Dendritic cell treated with granulocyte-macrophage colony-stimulating factor and Interleukin-4, amounts not matched to agents 40 ng/mL and 50 ng/mL, for 4 days (primary cell): ENCODE data around the gene SEMA4D.
A peak's percentile ranks its signal among the peaks of the same experiment; 100 is the strongest.

Experiments
- H3K27ac Mint-ChIP-seq: one replicate; pipeline ENCODE4 v1.8.0; 2022; ENCODE audit warnings: mild to moderate bottlenecking, mixed read lengths
- H3K27me3 Mint-ChIP-seq: one replicate; pipeline ENCODE4 v1.8.0; 2022; ENCODE audit warnings: mild to moderate bottlenecking, mixed read lengths
- H3K36me3 Mint-ChIP-seq: one replicate; pipeline ENCODE4 v1.8.0; 2022; ENCODE audit warnings: low read depth, mixed read lengths
- H3K4me1 Mint-ChIP-seq: one replicate; pipeline ENCODE4 v1.8.0; 2022; ENCODE audit warnings: low read depth, mixed read lengths
- H3K4me3 Mint-ChIP-seq: one replicate; pipeline ENCODE4 v1.8.0; 2022; ENCODE audit warnings: mild to moderate bottlenecking, moderate library complexity, mixed read lengths
- H3K9me3 Mint-ChIP-seq: one replicate; pipeline ENCODE4 v1.8.0; 2022; ENCODE audit warnings: mixed read lengths
- intact Hi-C: fragments of 100-400 bp; cut with micrococcal nuclease; formaldehyde crosslinking; loops from one replicate; pipeline ENCODE4 v1.15.0; 2022

SEMA4D gene

DNA sequence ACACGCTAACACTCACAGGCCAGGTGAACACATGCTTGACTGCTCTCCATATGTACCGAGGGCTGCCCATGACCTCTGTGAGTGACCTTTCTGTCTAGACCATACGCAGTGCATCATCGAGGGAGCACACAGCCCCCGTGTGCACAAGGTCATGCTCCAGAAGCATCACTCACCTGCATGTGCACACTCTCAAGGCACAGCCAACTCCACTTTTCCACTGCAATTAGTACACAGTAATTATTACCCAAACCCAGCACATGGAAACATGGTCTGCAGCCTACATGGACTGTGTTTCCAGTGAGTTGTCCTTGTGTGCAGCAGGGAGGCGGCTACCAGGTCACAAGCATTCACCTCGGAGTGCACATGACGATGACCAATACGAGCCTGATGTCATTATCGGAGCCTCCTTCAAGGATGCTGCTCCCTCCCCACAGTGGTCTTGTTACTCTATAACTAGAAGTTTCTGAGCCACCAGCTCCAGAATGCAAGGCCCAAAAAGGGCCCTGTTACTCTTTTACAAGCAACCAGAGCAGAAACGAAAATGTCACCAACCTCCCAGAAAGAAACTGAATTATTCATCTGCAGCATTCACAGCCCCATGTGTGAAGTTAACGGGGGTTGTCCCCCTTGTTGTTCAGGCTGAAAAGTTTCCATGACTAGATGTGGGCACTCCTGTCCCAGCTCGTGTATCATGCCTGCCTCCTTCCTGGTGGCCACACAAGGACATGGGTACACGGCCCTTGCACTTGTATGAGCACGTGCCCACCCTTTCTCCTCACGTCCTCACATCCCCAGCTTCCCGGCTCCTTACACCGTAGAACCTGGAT lies 31.2 kb downstream of the SEMA4D start:
- peaks cover 82% of the 10 kb centered on the region for H3K4me1 Mint-ChIP-seq
- no peak overlapping the region for H3K4me3 Mint-ChIP-seq
- no peak overlapping the region for H3K27ac Mint-ChIP-seq
- H3K27me3 Mint-ChIP-seq = peaks cover 5% of the 10 kb centered on the region
- H3K36me3 Mint-ChIP-seq = no peaks in the 10 kb centered on the region
- no peaks in the 10 kb centered on the region for H3K9me3 Mint-ChIP-seq
- intact Hi-C loops = no loop called here

DNA sequence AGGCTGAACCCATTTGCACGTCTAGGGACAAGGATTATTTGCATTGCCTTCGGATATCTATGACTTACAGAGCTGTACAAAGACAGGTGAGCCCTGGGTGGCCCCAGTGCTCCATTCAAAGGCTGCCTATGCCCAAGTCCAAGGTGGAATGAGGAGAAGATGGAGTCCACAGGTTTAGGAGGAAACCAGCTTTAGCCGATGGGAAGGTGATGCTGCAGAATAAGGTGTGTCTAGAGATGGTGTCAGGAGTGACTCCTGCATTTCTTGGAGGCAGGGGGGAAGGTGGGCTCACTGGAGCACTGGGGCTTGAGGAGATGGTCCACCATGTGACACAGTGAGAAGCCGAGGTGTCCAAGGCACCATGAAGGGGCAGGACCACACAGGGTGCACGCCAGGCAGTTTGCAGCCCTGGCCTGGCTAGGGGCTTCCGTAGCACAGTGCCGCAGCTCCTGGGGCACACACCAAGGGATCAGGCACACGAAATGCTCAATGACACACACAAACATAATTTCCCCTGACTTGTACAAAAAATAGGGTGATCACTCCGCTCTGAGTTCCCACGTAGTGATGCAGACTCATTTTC lies 32.1 kb downstream of the SEMA4D start:
- H3K9me3 Mint-ChIP-seq = no peaks in the 10 kb centered on the region
- intact Hi-C loops = no loop called here
- peaks cover 5% of the 10 kb centered on the region for H3K27me3 Mint-ChIP-seq
- no peaks in the 10 kb centered on the region for H3K36me3 Mint-ChIP-seq
- no peak overlapping the region for H3K27ac Mint-ChIP-seq
- H3K4me1 Mint-ChIP-seq = peaks cover 75% of the 10 kb centered on the region
- no peak overlapping the region for H3K4me3 Mint-ChIP-seq

DNA sequence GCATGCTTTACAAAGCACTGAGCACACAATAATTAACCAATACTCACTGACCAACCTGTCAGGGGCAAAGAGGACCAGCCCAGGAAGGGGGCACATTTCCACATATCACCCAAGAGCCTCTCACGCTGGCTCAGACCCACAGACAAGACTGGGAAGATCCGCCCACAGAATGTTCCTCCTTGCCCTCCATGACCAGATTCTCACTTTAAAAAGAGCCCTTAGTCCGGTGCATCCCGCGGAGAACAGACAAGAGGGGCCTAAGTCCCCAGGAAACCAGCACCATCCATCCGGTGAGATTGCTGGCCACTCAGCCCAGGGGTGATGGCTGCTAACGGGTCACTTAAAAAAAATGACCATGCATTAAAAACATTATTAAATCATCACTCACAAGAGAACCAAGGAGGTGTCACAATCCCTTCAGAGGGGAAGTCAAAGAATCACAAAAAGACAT lies 32.9 kb downstream of the SEMA4D start:
- H3K4me1 Mint-ChIP-seq = peaks cover 72% of the 10 kb centered on the region
- no peaks in the 10 kb centered on the region for H3K9me3 Mint-ChIP-seq
- H3K36me3 Mint-ChIP-seq = no peaks in the 10 kb centered on the region
- no peak overlapping the region for H3K4me3 Mint-ChIP-seq
- H3K27ac Mint-ChIP-seq = peak overlapping the region; percentile 9
- intact Hi-C loops = no loop called here
- H3K27me3 Mint-ChIP-seq = peaks cover 5% of the 10 kb centered on the region

DNA sequence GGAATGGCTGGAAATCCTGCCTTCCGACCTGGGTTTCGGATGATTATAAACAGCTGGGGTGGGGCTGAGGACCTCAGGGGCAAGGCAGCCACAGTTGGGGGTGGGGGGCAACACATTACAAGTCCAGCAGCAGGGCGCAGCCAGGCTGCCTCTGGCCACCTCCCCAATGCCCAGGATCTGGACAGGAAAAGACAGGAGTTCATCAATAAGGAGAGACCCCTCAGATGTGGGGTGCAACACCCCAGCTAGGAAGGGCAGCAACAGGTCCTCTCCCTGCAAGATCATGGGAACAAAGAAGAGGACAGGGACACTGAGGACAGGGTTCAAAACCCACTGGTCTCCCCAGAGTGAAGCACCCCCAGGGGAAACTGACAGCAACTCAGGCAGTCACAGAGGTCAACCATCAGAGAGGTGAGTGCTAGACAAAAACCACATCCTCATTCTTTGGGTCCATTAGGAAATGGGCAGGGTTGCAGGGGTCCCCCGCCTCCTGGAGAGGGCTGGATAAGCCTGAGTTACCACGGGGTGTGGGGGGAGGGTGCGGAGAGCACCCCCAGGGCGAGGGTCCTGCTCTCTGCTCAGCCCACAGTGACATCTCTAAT lies 33.5 kb downstream of the SEMA4D start:
- intact Hi-C loops = no loop called here
- Mint-ChIP-seq H3K27me3 (peaks cover 5% of the 10 kb centered on the region), H3K4me3 (no peak overlapping the region), H3K4me1 (peaks cover 71% of the 10 kb centered on the region), H3K27ac (peak overlapping the region; percentile 48), H3K9me3 (no peaks in the 10 kb centered on the region), H3K36me3 (no peaks in the 10 kb centered on the region)

DNA sequence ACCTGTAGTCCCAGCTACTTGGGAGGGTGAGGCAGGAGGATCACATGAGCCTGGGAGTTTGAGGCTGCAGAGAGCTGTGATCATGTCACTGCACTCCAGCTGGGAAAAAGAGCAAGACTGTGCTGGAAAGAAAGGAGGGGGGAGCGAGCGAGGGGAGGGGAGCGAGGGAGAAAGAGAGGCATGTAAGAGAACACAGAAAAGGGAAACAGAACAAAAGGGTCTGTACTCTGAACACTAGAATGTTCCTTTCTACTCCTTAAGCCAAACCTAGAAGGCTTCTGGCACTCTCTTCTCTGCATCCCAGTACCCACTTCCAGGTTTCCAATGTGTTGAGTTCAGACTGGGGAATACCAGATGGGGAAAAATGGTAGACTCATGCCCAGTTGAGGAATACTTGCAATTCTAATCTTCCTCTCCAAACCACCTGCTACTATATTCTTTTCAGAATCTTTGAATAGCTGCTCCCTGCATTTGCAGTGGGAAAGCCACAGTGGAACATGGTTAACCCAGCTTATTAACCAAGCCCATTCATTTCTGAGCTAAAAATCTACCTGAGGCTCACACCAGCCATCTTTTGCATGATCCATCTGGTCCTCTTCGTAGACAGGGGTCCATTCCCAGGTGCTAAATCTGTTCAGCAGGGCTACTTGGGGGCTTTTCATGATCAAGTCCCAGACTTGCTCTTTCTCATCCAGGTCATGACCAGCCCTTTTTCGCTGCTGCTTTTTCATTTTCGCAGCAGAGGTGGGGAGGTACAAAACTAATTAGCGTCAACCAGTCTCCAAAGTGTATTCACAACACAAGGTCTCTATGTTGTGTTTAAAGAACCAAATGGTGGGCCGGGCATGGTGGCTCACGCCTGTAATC lies 34.9 kb downstream of the SEMA4D start:
- Mint-ChIP-seq H3K4me3 (no peak overlapping the region), H3K9me3 (no peaks in the 10 kb centered on the region), H3K27ac (peak overlapping the region; percentile 34), H3K4me1 (peaks cover 69% of the 10 kb centered on the region), H3K36me3 (peaks cover 6% of the 10 kb centered on the region), H3K27me3 (peaks cover 5% of the 10 kb centered on the region)
- intact Hi-C loops = no loop called here

DNA sequence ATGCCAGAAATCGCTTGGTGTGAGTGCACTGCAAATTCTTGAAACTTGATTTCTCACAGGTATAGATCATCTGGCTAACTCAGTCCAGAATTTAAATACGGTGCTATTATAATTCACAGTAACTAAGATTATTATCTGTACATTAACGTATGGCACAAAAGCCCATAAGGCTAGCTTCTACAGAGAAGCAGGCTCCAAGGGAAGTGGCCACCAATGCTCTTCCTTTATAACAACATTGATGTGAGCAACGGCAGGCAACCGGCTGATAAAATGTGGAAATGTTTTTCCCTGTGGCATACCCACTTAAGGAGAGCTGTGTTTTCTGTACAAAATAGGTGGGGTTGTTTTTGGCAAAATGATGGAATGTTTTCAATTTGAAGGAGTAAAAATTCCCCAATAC lies 35.7 kb downstream of the SEMA4D start:
- Mint-ChIP-seq H3K36me3 (peaks cover 6% of the 10 kb centered on the region), H3K27me3 (peaks cover 5% of the 10 kb centered on the region), H3K9me3 (no peaks in the 10 kb centered on the region), H3K27ac (peak overlapping the region; percentile 34), H3K4me1 (peaks cover 64% of the 10 kb centered on the region), H3K4me3 (no peak overlapping the region)
- intact Hi-C loops = no loop called here

DNA sequence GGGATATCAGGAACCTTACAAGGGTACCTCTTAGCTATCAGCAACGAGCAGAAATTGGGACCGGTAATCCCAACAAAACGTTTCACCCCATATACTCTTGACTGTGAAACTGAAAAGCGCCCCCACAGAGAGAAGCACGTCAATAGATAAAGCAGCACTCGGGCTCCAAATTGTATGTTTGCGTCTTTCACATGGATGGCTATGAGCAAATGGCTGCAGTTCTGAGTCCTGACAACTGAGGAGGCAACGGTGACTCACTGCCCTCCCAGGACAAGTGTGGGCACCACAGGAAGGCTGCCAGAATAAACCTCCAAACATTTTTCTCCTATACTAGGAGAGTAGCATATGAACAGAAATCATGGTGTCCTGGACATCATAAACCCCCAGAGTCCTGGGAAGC lies 36.6 kb downstream of the SEMA4D start:
- H3K36me3 Mint-ChIP-seq = peaks cover 6% of the 10 kb centered on the region
- no peaks in the 10 kb centered on the region for H3K9me3 Mint-ChIP-seq
- no peak overlapping the region for H3K27ac Mint-ChIP-seq
- intact Hi-C loops = no loop called here
- H3K27me3 Mint-ChIP-seq = peaks cover 5% of the 10 kb centered on the region
- no peak overlapping the region for H3K4me3 Mint-ChIP-seq
- H3K4me1 Mint-ChIP-seq = peaks cover 69% of the 10 kb centered on the region

DNA sequence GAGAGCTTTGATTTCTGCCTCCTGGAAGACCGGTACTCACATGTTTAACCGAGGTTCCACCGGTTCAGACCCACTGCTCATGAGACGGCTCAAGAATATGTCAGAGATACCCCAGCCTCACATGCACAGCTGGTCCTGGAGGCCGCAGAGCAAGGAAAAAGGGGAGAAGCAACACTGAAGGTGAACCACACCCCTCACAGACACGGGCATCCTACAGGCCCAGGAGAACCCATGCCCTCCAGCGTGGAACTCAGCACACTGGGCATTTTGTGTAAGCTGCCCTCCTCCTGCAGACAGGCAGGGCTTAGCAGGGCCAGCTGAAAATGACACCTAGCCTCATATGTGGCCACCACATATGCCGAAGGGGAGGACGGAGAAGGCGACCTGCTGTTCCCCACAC lies 37.4 kb downstream of the SEMA4D start:
- peaks cover 69% of the 10 kb centered on the region for H3K4me1 Mint-ChIP-seq
- no peak overlapping the region for H3K27ac Mint-ChIP-seq
- intact Hi-C loops = no loop called here
- no peak overlapping the region for H3K4me3 Mint-ChIP-seq
- no peaks in the 10 kb centered on the region for H3K9me3 Mint-ChIP-seq
- H3K27me3 Mint-ChIP-seq = peaks cover 5% of the 10 kb centered on the region
- peaks cover 9% of the 10 kb centered on the region for H3K36me3 Mint-ChIP-seq

DNA sequence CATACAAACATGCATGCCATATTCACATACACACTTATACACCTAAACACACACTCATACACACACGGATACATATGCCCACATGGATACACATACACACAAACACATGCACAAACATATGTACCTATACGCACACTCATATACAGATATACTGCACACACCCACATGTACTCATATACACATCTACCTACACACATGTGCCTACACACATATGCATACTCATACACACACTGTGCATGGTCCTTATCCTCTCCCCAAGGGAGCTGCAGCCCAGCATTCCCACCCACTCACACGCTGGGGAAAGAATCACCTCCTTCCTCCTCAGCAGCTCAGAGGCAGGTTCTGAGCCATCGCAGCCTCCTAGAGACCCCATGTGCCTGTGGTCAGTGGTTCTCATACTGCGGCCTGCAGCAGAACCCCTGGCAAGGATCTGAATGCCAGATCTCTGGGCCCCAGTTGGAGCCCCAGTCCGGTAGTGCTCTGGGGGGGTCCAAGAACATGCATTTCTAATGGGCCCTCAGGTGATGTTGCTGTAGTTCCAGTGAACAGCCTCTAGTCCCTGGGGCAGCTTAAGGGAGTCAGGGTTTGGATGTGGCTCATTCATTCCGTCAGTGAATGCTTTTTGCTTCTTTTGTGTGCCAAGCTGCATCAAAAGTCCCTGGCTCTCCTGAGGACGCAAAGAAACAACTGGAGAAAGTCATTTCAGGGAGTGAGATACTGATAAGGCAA lies 39.0 kb downstream of the SEMA4D start:
- Mint-ChIP-seq H3K4me1 (peaks cover 67% of the 10 kb centered on the region), H3K9me3 (no peaks in the 10 kb centered on the region), H3K27ac (no peak overlapping the region), H3K36me3 (peaks cover 24% of the 10 kb centered on the region), H3K27me3 (peaks cover 2% of the 10 kb centered on the region), H3K4me3 (no peak overlapping the region)
- intact Hi-C loops = no loop called here

DNA sequence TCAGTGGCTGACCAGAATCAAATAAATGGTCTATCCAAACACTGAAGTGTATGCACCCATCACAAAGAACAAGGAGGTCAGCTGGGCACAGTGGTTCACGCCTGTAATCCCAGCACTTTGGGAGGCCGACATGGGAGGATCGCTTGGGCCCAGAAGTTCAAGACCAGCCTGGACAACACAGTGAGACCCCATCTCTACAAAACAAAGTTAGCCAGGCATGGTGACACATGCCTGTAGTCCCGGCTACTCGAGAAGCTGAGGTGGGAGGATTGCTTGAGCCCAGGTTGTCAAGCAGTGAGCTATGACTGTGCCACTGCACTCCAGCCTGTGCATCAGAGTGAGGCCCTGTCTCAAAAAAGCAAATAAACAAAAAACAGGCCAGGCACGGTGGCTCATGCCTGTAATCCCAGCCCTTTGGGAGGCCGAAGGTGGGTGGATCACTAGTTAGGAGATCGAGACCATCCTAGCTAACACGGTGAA lies 40.5 kb downstream of the SEMA4D start:
- H3K27ac Mint-ChIP-seq = no peak overlapping the region
- H3K9me3 Mint-ChIP-seq = no peaks in the 10 kb centered on the region
- no peaks in the 10 kb centered on the region for H3K27me3 Mint-ChIP-seq
- peaks cover 57% of the 10 kb centered on the region for H3K4me1 Mint-ChIP-seq
- H3K36me3 Mint-ChIP-seq = peaks cover 36% of the 10 kb centered on the region
- H3K4me3 Mint-ChIP-seq = no peak overlapping the region
- intact Hi-C loops = no loop called here

DNA sequence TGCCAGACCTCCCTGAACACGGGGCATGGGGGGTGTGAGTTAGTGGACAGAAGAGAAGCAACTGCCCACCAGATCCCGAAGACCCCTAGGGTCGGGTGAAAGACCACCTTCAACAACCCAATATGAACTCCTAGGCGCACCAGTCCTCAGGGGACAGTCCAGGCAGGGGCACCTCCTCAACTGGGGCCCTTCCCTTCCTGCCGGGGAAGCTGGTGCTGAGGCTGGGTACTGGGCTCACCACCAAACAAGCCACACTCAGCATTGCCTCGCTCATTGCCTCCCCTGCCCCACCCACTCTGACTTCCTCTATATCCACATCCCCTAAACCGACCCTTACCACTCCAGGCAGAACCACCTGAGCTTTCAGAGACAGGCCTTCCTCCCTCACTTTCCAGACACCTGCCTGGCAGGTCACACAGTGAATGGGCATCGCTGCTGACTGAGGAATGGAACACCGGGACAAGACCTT lies 42.5 kb downstream of the SEMA4D start:
- peak overlapping the region; percentile 67 for H3K27ac Mint-ChIP-seq
- no peak overlapping the region for H3K4me3 Mint-ChIP-seq
- peaks cover 60% of the 10 kb centered on the region for H3K4me1 Mint-ChIP-seq
- no peaks in the 10 kb centered on the region for H3K27me3 Mint-ChIP-seq
- peaks cover 37% of the 10 kb centered on the region for H3K36me3 Mint-ChIP-seq
- intact Hi-C loops = no loop called here
- H3K9me3 Mint-ChIP-seq = no peaks in the 10 kb centered on the region

DNA sequence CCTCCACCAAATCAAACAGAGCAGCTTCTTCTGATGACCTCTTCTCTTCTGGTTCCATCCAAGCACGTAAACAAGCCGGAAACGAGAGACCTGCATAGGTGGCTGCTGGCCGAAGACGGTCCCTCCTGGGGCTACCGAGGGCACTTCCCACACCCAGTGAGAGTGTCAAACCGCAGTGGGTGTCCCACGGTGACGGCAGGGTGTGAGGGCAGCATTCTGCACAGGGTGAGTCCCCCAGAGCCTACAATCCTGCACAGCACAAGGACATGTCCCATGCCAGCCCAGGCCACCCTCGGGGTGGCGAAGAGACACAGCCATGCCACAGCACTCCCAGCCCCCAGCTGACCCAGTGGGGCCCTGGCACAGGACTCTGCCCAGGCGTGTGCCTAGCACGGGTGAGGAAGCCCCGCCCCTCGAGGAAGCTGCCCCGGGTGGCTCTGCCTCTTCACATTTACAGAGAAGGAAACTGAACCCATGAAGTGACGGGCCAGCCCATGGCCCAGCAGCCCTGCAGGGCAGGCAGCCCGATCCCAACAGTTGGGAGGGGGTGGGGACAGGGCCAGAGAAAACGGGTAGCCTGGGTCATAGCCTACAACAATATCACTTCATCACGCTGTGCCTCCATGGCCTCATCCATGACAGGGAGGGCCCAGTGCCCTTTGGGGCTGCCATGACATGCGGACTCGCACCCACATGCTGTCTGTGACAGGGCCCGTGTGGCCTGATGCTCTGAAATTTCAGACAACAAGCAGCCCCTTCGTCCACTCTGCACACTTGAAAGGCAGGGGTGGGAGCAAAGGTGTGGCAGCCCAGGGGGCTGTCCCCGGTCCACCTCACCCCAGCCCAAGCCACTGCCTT lies 43.2 kb downstream of the SEMA4D start:
- Mint-ChIP-seq H3K4me3 (no peak overlapping the region), H3K27me3 (no peaks in the 10 kb centered on the region), H3K27ac (peak overlapping the region; percentile 67), H3K9me3 (no peaks in the 10 kb centered on the region), H3K36me3 (peaks cover 42% of the 10 kb centered on the region), H3K4me1 (peaks cover 54% of the 10 kb centered on the region)
- intact Hi-C loops = no loop called here
